ENCODE measurements around the gene IARS1. TPM values are rescaled to one million over a fixed set of nuclear protein-coding genes. Genes with fewer than 3 reads are reported as not detected.

IARS1 gene
- polyA plus RNA-seq, 3 donors: 7.1 to 24.2 (median 22.8) TPM

DNA sequence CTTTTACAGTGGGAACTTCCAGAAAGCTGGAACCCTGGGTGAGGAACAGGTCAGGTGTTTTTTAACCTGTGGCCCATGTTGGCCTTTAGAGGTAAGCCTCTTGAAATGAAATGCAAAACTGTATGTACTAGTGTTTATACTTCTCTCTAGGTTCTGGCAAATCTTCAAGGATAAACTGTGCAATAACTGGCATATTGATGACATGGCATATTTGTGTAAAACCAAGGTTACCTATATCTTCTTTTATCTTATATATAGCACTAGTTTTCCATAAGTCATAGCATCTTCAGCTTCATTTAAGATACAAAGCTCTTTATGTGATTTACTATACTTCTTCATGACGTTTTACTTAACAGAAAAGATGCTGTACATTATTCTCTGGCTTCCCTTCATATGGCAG, 7.4 kb upstream of the IARS1 start:
- Histone ChIP-seq H2AFZ (ENCODE audit: insufficient read depth, low read depth, low read length, poor library complexity, severe bottlenecking) (no peak overlapping the region), H3K4me3 (replicated peaks in 1 of 3; ENCODE audit: low read depth in 2 of 3, low read length in 3 of 3) (no peak overlapping the region), H3K9ac (ENCODE audit: insufficient read depth, low read length, poor library complexity, severe bottlenecking) (no peak overlapping the region), H3K9me3 (replicated peaks in 1 of 2; ENCODE audit: control insufficient read depth in 1 of 2, insufficient read depth in 1 of 2, low read length in 2 of 2) (no peaks in the 10 kb centered on the region), H4K20me1 (ENCODE audit: insufficient read depth, low read length) (no peaks in the 10 kb centered on the region), H3K4me2 (replicated peaks; ENCODE audit: extremely low read depth, low read length, poor library complexity, severe bottlenecking) (no peak overlapping the region), H3K27ac (ENCODE audit: low read depth in 1 of 2, low read length in 2 of 2) (no peak overlapping the region), H3K36me3 (replicated peaks in 1 of 2; ENCODE audit: control insufficient read depth in 1 of 2, insufficient read depth in 2 of 2, low read length in 2 of 2) (peaks cover 90 to 99% of the 10 kb centered on the region in 2 donors), H3K27me3 (ENCODE audit: control insufficient read depth in 2 of 2, insufficient read depth in 2 of 2, low read length in 2 of 2) (no peaks in the 10 kb centered on the region), H3K79me2 (ENCODE audit: insufficient read depth, low read length) (no peaks in the 10 kb centered on the region), H3K4me1 (ENCODE audit: control insufficient read depth in 1 of 2, insufficient read depth in 2 of 2, low read length in 2 of 2) (no peaks in the 10 kb centered on the region)
- Mint-ChIP-seq H3K4me3 (no peak overlapping the region), H3K27me3 (ENCODE audit: low read depth in 3 of 3) (no peaks in the 10 kb centered on the region), H3K36me3 (peaks cover 76 to 86% of the 10 kb centered on the region in 2 donors), H3K27ac (no peak overlapping the region), H3K4me1 (no peaks in the 10 kb centered on the region), H3K9me3 (no peaks in the 10 kb centered on the region)
- DNase-seq: no peak
- intact Hi-C loops (cut with micrococcal nuclease): no loop called here
- TF ChIP-seq CTCF (IDR thresholded peaks at IDR 0.05): no peak
- WGBS (ENCODE audit: insufficient coverage): no CpG with 5 or more reads among the region's 1 CpG

GRCh38 chr9:92299116-92299515, 5.6 kb upstream of the IARS1 start:
- H3K9ac ChIP-seq (ENCODE audit: insufficient read depth, low read length, poor library complexity, severe bottlenecking): no peak overlapping the region
- H3K36me3 ChIP-seq (replicated peaks in 1 of 2; ENCODE audit: control insufficient read depth in 1 of 2, insufficient read depth in 2 of 2, low read length in 2 of 2): peaks cover 73 to 81% of the 10 kb centered on the region in 2 donors
- no peak overlapping the region for H3K4me3 Mint-ChIP-seq
- no peak for TF ChIP-seq CTCF (IDR thresholded peaks at IDR 0.05)
- DNase-seq: no peak
- peak overlapping the region in 1 of 2 donors; percentile 20 for H3K27ac ChIP-seq (ENCODE audit: low read depth in 1 of 2, low read length in 2 of 2)
- no peaks in the 10 kb centered on the region for H3K27me3 Mint-ChIP-seq (ENCODE audit: low read depth in 3 of 3)
- no peaks in the 10 kb centered on the region for H4K20me1 ChIP-seq (ENCODE audit: insufficient read depth, low read length)
- WGBS (ENCODE audit: insufficient coverage): no CpG with 5 or more reads among the region's 1 CpG
- no peaks in the 10 kb centered on the region for H3K9me3 ChIP-seq (replicated peaks in 1 of 2; ENCODE audit: control insufficient read depth in 1 of 2, insufficient read depth in 1 of 2, low read length in 2 of 2)
- H3K4me1 Mint-ChIP-seq: peaks cover 8% of the 10 kb centered on the region
- H3K79me2 ChIP-seq (ENCODE audit: insufficient read depth, low read length): no peaks in the 10 kb centered on the region
- no peak overlapping the region for H2AFZ ChIP-seq (ENCODE audit: insufficient read depth, low read depth, low read length, poor library complexity, severe bottlenecking)
- H3K4me1 ChIP-seq (ENCODE audit: control insufficient read depth in 1 of 2, insufficient read depth in 2 of 2, low read length in 2 of 2): peaks cover 6% of the 10 kb centered on the region in 2 donors
- no peaks in the 10 kb centered on the region for H3K27me3 ChIP-seq (ENCODE audit: control insufficient read depth in 2 of 2, insufficient read depth in 2 of 2, low read length in 2 of 2)
- H3K36me3 Mint-ChIP-seq: peaks cover 62 to 69% of the 10 kb centered on the region in 2 donors
- no peak overlapping the region for H3K4me3 ChIP-seq (replicated peaks in 1 of 3; ENCODE audit: low read depth in 2 of 3, low read length in 3 of 3)
- intact Hi-C loops (cut with micrococcal nuclease): loop anchor here (10.0 kb wide), 1 partner anchor 184 kb away; the partner anchor contains the start of gene SPTLC1 (in 2 of the 2)
- H3K27ac Mint-ChIP-seq: peak overlapping the region in 1 of 7 donors; percentile 61
- H3K4me2 ChIP-seq (replicated peaks; ENCODE audit: extremely low read depth, low read length, poor library complexity, severe bottlenecking): no peak overlapping the region
- H3K9me3 Mint-ChIP-seq: no peaks in the 10 kb centered on the region
